ENCODE data around the gene MAML2. TPM values are rescaled to one million over a fixed set of nuclear protein-coding genes. Genes with fewer than 3 reads are reported as not detected.

The MAML2 gene
- total and polyA plus RNA-seq, 9 of the 15 experiments (the other 6 are each of a cell fraction or from before 2014, with no cell fraction given) = 0.79 to 6.8 (median 4.8) TPM

DNA sequence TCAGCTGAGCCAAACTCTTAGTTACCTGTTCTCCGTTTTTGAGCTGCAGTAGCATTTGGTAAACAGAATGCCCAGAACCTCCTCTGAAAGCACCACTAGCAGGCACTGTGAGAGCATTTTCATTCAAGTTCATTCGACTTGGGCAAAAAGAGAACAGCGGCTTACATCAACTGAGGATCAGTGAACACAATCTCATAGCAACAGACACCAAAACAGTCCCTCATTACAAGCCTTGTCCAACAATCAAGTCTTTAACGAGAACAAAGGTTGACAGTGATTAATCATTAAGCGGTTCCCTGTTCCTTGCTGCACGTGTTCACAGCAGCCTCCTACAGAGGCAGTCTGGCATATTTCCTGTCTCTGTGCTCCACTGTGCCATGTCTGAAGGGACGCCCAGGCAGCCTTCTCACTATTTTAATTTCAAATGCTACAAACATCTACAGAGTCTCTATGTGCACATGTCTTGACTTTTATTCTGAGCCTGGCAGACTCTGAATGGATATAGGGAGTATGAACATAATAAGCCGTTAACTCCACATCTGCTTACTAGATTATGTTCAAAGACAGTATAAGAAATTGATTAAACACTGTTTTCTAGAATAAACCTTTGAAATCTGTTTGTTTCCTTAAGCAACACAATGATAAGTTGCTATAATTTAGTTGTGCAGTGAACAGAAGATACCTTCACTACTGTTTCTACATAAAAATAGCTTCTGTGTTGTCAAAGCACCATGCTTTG, 330.7 kb downstream of the MAML2 start (continued):
- TF ChIP-seq, protein P1, sequence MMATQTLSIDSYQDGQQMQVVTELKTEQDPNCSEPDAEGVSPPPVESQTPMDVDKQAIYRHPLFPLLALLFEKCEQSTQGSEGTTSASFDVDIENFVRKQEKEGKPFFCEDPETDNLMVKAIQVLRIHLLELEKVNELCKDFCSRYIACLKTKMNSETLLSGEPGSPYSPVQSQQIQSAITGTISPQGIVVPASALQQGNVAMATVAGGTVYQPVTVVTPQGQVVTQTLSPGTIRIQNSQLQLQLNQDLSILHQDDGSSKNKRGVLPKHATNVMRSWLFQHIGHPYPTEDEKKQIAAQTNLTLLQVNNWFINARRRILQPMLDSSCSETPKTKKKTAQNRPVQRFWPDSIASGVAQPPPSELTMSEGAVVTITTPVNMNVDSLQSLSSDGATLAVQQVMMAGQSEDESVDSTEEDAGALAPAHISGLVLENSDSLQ (IDR thresholded peaks at IDR 0.05) = peak; percentile 86
- no peak for TF ChIP-seq ELF4 (CRISPR knock-in tag; IDR thresholded peaks at IDR 0.05)
- no peak for TF ChIP-seq HDAC2 (IDR thresholded peaks at IDR 0.05)
- TF ChIP-seq, protein P2, sequence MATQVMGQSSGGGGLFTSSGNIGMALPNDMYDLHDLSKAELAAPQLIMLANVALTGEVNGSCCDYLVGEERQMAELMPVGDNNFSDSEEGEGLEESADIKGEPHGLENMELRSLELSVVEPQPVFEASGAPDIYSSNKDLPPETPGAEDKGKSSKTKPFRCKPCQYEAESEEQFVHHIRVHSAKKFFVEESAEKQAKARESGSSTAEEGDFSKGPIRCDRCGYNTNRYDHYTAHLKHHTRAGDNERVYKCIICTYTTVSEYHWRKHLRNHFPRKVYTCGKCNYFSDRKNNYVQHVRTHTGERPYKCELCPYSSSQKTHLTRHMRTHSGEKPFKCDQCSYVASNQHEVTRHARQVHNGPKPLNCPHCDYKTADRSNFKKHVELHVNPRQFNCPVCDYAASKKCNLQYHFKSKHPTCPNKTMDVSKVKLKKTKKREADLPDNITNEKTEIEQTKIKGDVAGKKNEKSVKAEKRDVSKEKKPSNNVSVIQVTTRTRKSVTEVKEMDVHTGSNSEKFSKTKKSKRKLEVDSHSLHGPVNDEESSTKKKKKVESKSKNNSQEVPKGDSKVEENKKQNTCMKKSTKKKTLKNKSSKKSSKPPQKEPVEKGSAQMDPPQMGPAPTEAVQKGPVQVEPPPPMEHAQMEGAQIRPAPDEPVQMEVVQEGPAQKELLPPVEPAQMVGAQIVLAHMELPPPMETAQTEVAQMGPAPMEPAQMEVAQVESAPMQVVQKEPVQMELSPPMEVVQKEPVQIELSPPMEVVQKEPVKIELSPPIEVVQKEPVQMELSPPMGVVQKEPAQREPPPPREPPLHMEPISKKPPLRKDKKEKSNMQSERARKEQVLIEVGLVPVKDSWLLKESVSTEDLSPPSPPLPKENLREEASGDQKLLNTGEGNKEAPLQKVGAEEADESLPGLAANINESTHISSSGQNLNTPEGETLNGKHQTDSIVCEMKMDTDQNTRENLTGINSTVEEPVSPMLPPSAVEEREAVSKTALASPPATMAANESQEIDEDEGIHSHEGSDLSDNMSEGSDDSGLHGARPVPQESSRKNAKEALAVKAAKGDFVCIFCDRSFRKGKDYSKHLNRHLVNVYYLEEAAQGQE (IDR thresholded peaks at IDR 0.05; ENCODE audit: borderline replicate concordance) = peak; percentile 20; the same call in 1 of the 2 replicates
- TF ChIP-seq, protein P2 (CRISPR knock-in tag; IDR thresholded peaks at IDR 0.05; ENCODE audit: low read depth) = no peak
- TF ChIP-seq POLR2AphosphoS5 (IDR thresholded peaks at IDR 0.05; ENCODE audit: control insufficient read depth, insufficient read depth, low read depth, low read length) = no peak
- TF ChIP-seq ZSCAN29 (IDR thresholded peaks at IDR 0.05) = no peak
- TF ChIP-seq, protein P3, sequence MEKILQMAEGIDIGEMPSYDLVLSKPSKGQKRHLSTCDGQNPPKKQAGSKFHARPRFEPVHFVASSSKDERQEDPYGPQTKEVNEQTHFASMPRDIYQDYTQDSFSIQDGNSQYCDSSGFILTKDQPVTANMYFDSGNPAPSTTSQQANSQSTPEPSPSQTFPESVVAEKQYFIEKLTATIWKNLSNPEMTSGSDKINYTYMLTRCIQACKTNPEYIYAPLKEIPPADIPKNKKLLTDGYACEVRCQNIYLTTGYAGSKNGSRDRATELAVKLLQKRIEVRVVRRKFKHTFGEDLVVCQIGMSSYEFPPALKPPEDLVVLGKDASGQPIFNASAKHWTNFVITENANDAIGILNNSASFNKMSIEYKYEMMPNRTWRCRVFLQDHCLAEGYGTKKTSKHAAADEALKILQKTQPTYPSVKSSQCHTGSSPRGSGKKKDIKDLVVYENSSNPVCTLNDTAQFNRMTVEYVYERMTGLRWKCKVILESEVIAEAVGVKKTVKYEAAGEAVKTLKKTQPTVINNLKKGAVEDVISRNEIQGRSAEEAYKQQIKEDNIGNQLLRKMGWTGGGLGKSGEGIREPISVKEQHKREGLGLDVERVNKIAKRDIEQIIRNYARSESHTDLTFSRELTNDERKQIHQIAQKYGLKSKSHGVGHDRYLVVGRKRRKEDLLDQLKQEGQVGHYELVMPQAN (IDR thresholded peaks at IDR 0.05; ENCODE audit: borderline replicate concordance) = no peak
- no peak for TF ChIP-seq HNRNPH1 (optimal IDR thresholded peaks at IDR 0.05; ENCODE audit: low read depth, low read length)
- no peak for TF ChIP-seq FOXA1 (IDR thresholded peaks at IDR 0.05; ENCODE audit: borderline replicate concordance)
- TF ChIP-seq, protein P4, sequence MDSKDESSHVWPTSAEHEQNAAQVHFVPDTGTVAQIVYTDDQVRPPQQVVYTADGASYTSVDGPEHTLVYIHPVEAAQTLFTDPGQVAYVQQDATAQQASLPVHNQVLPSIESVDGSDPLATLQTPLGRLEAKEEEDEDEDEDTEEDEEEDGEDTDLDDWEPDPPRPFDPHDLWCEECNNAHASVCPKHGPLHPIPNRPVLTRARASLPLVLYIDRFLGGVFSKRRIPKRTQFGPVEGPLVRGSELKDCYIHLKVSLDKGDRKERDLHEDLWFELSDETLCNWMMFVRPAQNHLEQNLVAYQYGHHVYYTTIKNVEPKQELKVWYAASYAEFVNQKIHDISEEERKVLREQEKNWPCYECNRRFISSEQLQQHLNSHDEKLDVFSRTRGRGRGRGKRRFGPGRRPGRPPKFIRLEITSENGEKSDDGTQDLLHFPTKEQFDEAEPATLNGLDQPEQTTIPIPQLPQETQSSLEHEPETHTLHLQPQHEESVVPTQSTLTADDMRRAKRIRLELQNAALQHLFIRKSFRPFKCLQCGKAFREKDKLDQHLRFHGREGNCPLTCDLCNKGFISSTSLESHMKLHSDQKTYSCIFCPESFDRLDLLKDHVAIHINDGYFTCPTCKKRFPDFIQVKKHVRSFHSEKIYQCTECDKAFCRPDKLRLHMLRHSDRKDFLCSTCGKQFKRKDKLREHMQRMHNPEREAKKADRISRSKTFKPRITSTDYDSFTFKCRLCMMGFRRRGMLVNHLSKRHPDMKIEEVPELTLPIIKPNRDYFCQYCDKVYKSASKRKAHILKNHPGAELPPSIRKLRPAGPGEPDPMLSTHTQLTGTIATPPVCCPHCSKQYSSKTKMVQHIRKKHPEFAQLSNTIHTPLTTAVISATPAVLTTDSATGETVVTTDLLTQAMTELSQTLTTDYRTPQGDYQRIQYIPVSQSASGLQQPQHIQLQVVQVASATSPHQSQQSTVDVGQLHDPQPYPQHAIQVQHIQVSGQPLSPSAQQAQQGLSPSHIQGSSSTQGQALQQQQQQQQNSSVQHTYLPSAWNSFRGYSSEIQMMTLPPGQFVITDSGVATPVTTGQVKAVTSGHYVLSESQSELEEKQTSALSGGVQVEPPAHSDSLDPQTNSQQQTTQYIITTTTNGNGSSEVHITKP (IDR thresholded peaks at IDR 0.05; ENCODE audit: partially characterized antibody) = no peak

Measured in K562 (cell line).